ENCODE results near the gene TCOF1.

Gene TCOF1

GRCh38 chr5:150357326-150358260, at the start of gene TCOF1:
TSS of gene TCOF1 (plus strand) at chr5:150357697. CDS start at chr5:150357747, 50 bp downstream.
- DNase-seq, result peak; percentile 81

- DNase-seq, result no peak
Observed at GRCh38 chr5:150309101-150309885, 48.2 kb upstream of the TCOF1 start.

GRCh38 chr5:150309886-150310239, 47.6 kb upstream of the TCOF1 start:
- DNase-seq, result no peak

- no peak for DNase-seq
Observed at GRCh38 chr5:150310246-150310645, 47.3 kb upstream of the TCOF1 start.

GRCh38 chr5:150311015-150311692, 46.3 kb upstream of the TCOF1 start:
- DNase-seq, result no peak

- DNase-seq, result no peak
Observed at GRCh38 chr5:150312518-150312917, 45.0 kb upstream of the TCOF1 start.

GRCh38 chr5:150313501-150313900, 44.0 kb upstream of the TCOF1 start:
- no peak for DNase-seq

- DNase-seq, result no peak
Observed at GRCh38 chr5:150313921-150314716, 43.4 kb upstream of the TCOF1 start.

GRCh38 chr5:150315245-150315644, 42.3 kb upstream of the TCOF1 start:
- no peak for DNase-seq

GRCh38 chr5:150316320-150316719, 41.2 kb upstream of the TCOF1 start:
- DNase-seq, result no peak

GRCh38 chr5:150317048-150318003, 40.2 kb upstream of the TCOF1 start:
- DNase-seq, result no peak

- DNase-seq, result no peak
Observed at GRCh38 chr5:150318613-150319483, 38.6 kb upstream of the TCOF1 start.

GRCh38 chr5:150319484-150319790, 38.1 kb upstream of the TCOF1 start:
- no peak for DNase-seq

GRCh38 chr5:150320044-150320613, 37.4 kb upstream of the TCOF1 start:
- no peak for DNase-seq

- no peak for DNase-seq
Observed at GRCh38 chr5:150321211-150321610, 36.3 kb upstream of the TCOF1 start.

GRCh38 chr5:150321784-150322183, 35.7 kb upstream of the TCOF1 start:
- DNase-seq, result no peak

- DNase-seq, result no peak
Observed at GRCh38 chr5:150322202-150322601, 35.3 kb upstream of the TCOF1 start.

GRCh38 chr5:150323092-150323491, 34.4 kb upstream of the TCOF1 start:
- no peak for DNase-seq

GRCh38 chr5:150323819-150324218, 33.7 kb upstream of the TCOF1 start:
- no peak for DNase-seq

- DNase-seq, result no peak
Observed at GRCh38 chr5:150325426-150325825, 32.1 kb upstream of the TCOF1 start.

Data from KG1 (cell line).